Measurements from ENCODE around the gene MED13.
"Not testable (repeated sequence)": the region's sequence is repeated elsewhere in the genome, so short reads cannot be mapped to it uniquely, and the experiment has no call there.

Gene MED13

GRCh38 chr17:62049299-62049698 is 15.8 kb downstream of the MED13 start:
- no peak for DNase-seq

- DNase-seq, result no peak
Observed at GRCh38 chr17:62048262-62048661, 16.8 kb downstream of the MED13 start.

- no peak for DNase-seq
Observed at GRCh38 chr17:62045517-62045916, 19.6 kb downstream of the MED13 start.

GRCh38 chr17:62045109-62045508 is 20.0 kb downstream of the MED13 start:
- no peak for DNase-seq

GRCh38 chr17:62043602-62044001 is 21.5 kb downstream of the MED13 start:
- no peak for DNase-seq

GRCh38 chr17:62043140-62043539 is 21.9 kb downstream of the MED13 start:
- DNase-seq, result no peak

GRCh38 chr17:62038248-62038647 is 26.8 kb downstream of the MED13 start:
- DNase-seq, result no peak

- no peak for DNase-seq
Observed at GRCh38 chr17:62033317-62033716, 31.8 kb downstream of the MED13 start.

- no peak for DNase-seq
Observed at GRCh38 chr17:62032480-62032879, 32.6 kb downstream of the MED13 start.

- DNase-seq, result no peak
Observed at GRCh38 chr17:62030264-62030663, 34.8 kb downstream of the MED13 start.

- DNase-seq, result no peak
Observed at GRCh38 chr17:62024866-62025265, 40.2 kb downstream of the MED13 start.

GRCh38 chr17:62017912-62018311 is 47.2 kb downstream of the MED13 start:
- DNase-seq, result no peak

GRCh38 chr17:62017496-62017895 is 47.6 kb downstream of the MED13 start:
- DNase-seq, result no peak

GRCh38 chr17:62014526-62014925 is 50.6 kb downstream of the MED13 start:
- DNase-seq, result no peak

GRCh38 chr17:62009220-62009619 is 55.9 kb downstream of the MED13 start:
- no peak for DNase-seq

- no peak for DNase-seq
Observed at GRCh38 chr17:62008294-62008693, 56.8 kb downstream of the MED13 start.

GRCh38 chr17:62004388-62004787 is 60.7 kb downstream of the MED13 start:
- no peak for DNase-seq

GRCh38 chr17:62003141-62003540 is 61.9 kb downstream of the MED13 start:
- not testable (repeated sequence) for DNase-seq

GRCh38 chr17:62001105-62001504 is 64.0 kb downstream of the MED13 start:
- DNase-seq, result no peak

- no peak for DNase-seq
Observed at GRCh38 chr17:62000186-62000585, 64.9 kb downstream of the MED13 start.

- not testable (repeated sequence) for DNase-seq
Observed at GRCh38 chr17:61998534-61998933, 66.5 kb downstream of the MED13 start.

GRCh38 chr17:61997664-61998063 is 67.4 kb downstream of the MED13 start:
- DNase-seq, result no peak

GRCh38 chr17:61996916-61997605 is 68.0 kb downstream of the MED13 start:
- no peak for DNase-seq

GRCh38 chr17:61989509-61989908 is 75.6 kb downstream of the MED13 start:
- DNase-seq, result no peak

- DNase-seq, result no peak
Observed at GRCh38 chr17:61986898-61987297, 78.2 kb downstream of the MED13 start.
